ENCODE data around the gene GPR137.

The GPR137 gene

DNA sequence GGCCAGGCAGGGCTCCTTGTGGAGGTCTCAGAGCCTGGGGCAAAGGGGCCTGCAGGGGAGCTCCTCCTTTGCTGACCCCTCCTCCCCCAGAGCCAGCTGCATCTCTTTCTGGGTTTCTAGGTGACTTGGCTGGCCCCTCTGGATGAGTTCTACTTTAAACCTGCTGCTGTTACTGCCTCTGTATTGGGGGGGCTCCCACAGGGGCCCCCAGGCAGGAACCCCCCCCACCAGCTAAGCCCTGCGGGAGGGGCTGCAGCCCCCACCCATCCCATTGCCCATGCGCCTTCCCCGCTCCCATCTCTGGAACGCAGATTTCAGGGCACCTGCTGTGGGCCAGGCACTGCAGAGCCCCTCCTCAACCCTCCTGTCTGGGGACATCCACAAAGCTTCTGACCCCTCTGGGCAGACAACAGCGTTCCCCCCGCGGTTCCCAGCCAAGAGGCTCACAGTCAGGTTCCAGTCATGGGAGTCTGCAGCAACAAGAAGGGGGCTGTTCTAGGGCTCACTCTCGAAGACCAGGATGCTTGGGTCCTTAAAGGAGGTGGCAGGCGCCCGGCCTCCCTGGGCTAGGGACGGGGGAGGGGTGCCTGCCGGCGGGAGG, 35.1 kb upstream of the GPR137 start:
- Histone ChIP-seq H3K36me3 (replicated peaks in 1 of 2; ENCODE audit: control insufficient read depth in 2 of 2, insufficient read depth in 2 of 2, low read length in 2 of 2) (peaks cover 3 to 15% of the 10 kb centered on the region in 2 donors), H3K4me2 (ENCODE audit: insufficient read depth, low read length, poor library complexity, severe bottlenecking) (peak overlapping the region; percentile 95), H2AK5ac (ENCODE audit: low read depth, low read length) (peak overlapping the region; percentile 0), H3K4me1 (ENCODE audit: control insufficient read depth in 2 of 2, insufficient read depth in 1 of 2, low read depth in 1 of 2, low read length in 2 of 2) (peaks cover 21 to 36% of the 10 kb centered on the region in 2 donors), H4K8ac (ENCODE audit: low read depth, low read length) (peak overlapping the region; percentile 49), H2BK5ac (ENCODE audit: low read length) (peak overlapping the region; percentile 83), H3K79me1 (ENCODE audit: low read depth, low read length) (peaks cover 7% of the 10 kb centered on the region), H2BK120ac (ENCODE audit: low read depth, low read length) (peak overlapping the region; percentile 90), H2BK12ac (ENCODE audit: low read length) (peak overlapping the region; percentile 11), H3K23ac (ENCODE audit: low read depth, low read length, poor library complexity) (peak overlapping the region; percentile 86), H3K27ac (replicated peaks; ENCODE audit: low read length) (no peak overlapping the region), H3K4ac (ENCODE audit: low read length) (peak overlapping the region; percentile 56), H2AFZ (ENCODE audit: low read length) (peak overlapping the region; percentile 97), H3K9ac (ENCODE audit: low read depth, low read length, poor library complexity) (peak overlapping the region; percentile 88), H3K14ac (ENCODE audit: low read length) (no peak overlapping the region), H3K4me3 (ENCODE audit: low read length in 2 of 2) (peak overlapping the region; percentile 70 to 71), H3K9me3 (replicated peaks in 1 of 2; ENCODE audit: control insufficient read depth in 2 of 2, insufficient read depth in 1 of 2, low read depth in 1 of 2, low read length in 2 of 2) (no peaks in the 10 kb centered on the region), H3K18ac (ENCODE audit: low read length) (peak overlapping the region; percentile 98), H3K27me3 (ENCODE audit: control insufficient read depth in 3 of 3, insufficient read depth in 3 of 3, low read depth in 1 of 3, low read length in 3 of 3) (no peaks in the 10 kb centered on the region), H2BK15ac (ENCODE audit: low read length) (peak overlapping the region; percentile 98), H4K91ac (ENCODE audit: low read depth, low read length, poor library complexity) (peak overlapping the region; percentile 59)
- WGBS, 2 donors (ENCODE audit: extremely low coverage in 2 of 2, insufficient read length in 2 of 2, insufficient replicate concordance in 1 of 2) = no CpG with 5 or more reads among the region's 13 CpGs
- DNase-seq (ENCODE audit: low spot score) = no peak

DNA sequence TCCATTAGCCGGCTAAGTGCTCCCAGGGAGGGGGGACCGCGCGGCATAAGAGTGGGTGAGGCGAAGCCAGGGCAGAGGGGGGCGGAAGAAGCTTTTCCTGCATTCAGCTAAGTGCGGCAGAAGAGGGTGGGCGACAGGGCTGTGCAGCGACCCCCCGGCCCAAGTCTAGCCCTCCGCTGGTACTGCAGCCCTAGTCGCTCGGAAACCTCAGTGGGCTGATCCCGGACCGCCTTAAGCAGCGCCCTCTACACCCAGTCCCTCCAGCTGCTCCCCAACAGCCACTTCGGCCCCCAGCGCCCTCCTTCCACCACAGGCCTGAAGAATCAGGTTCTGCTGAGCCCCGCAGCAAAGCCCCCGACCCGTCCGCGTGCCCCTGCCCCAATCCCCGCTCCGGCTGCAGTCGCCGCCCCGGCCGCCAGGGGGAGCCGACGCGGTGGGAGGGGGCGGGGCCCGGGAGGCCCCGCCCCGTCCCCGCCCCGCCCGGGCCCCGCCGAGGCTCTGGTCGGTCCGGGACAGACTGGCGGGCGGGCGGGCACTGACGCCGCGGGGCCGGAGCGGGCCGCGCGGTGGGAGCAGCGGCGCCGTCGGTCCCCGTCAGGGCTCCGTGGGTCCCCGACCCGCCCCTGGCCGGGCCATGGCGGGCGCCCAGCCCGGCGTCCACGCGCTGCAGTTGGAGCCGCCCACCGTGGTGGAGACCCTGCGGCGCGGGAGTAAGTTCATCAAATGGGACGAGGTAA, 34.5 kb upstream of the GPR137 start, which contains the start of gene PLCB3:
PLCB3 (plus strand) TSS at position 515 of the 737 bp plus-strand sequence; CDS start at position 635, 120 bp downstream.
- no peak within 1 kb of the TSS for H3K27ac ChIP-seq (replicated peaks; ENCODE audit: low read length)

DNA sequence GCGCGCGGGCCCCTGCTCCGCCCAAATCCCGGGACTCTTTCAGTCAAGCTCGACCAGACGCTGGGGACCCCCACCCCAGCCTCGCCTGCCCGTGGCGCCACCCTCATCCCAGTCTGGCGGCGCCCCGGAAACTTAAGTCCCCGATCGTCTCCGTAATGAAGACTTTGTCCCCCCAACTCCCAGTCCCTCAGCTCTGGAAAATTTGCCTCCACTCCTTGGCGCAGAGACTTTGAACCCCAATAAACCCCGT, 34.0 kb upstream of the GPR137 start:
- H3K4me2 ChIP-seq (ENCODE audit: insufficient read depth, low read length, poor library complexity, severe bottlenecking) = peak overlapping the region; percentile 95
- H3K9ac ChIP-seq (ENCODE audit: low read depth, low read length, poor library complexity) = peak overlapping the region; percentile 84
- no peak overlapping the region for H3K27ac ChIP-seq (replicated peaks; ENCODE audit: low read length)
- no peak overlapping the region for H2BK5ac ChIP-seq (ENCODE audit: low read length)
- H3K9me3 ChIP-seq (replicated peaks in 1 of 2; ENCODE audit: control insufficient read depth in 2 of 2, insufficient read depth in 1 of 2, low read depth in 1 of 2, low read length in 2 of 2) = no peaks in the 10 kb centered on the region
- peaks cover 6 to 27% of the 10 kb centered on the region in 2 donors for H3K36me3 ChIP-seq (replicated peaks in 1 of 2; ENCODE audit: control insufficient read depth in 2 of 2, insufficient read depth in 2 of 2, low read length in 2 of 2)
- peak overlapping the region; percentile 88 for H3K18ac ChIP-seq (ENCODE audit: low read length)
- H2AK5ac ChIP-seq (ENCODE audit: low read depth, low read length) = peak overlapping the region; percentile 91
- peak overlapping the region; percentile 70 to 89 for H3K4me3 ChIP-seq (ENCODE audit: low read length in 2 of 2)
- no peak overlapping the region for H2BK12ac ChIP-seq (ENCODE audit: low read length)
- no peak overlapping the region for H4K8ac ChIP-seq (ENCODE audit: low read depth, low read length)
- WGBS, 2 donors (ENCODE audit: extremely low coverage in 2 of 2, insufficient read length in 2 of 2, insufficient replicate concordance in 1 of 2) = no CpG with 5 or more reads among the region's 18 CpGs
- H3K23ac ChIP-seq (ENCODE audit: low read depth, low read length, poor library complexity) = no peak overlapping the region
- H2BK120ac ChIP-seq (ENCODE audit: low read depth, low read length) = no peak overlapping the region
- no peak overlapping the region for H2BK15ac ChIP-seq (ENCODE audit: low read length)
- H4K91ac ChIP-seq (ENCODE audit: low read depth, low read length, poor library complexity) = no peak overlapping the region
- no peaks in the 10 kb centered on the region for H3K27me3 ChIP-seq (ENCODE audit: control insufficient read depth in 3 of 3, insufficient read depth in 3 of 3, low read depth in 1 of 3, low read length in 3 of 3)
- no peak for DNase-seq (ENCODE audit: low spot score)
- peak overlapping the region; percentile 97 for H2AFZ ChIP-seq (ENCODE audit: low read length)
- H3K14ac ChIP-seq (ENCODE audit: low read length) = no peak overlapping the region
- no peaks in the 10 kb centered on the region for H3K79me1 ChIP-seq (ENCODE audit: low read depth, low read length)
- peaks cover 16 to 35% of the 10 kb centered on the region in 2 donors for H3K4me1 ChIP-seq (ENCODE audit: control insufficient read depth in 2 of 2, insufficient read depth in 1 of 2, low read depth in 1 of 2, low read length in 2 of 2)
- H3K4ac ChIP-seq (ENCODE audit: low read length) = no peak overlapping the region

More for the DNA sequence above, 34.5 kb upstream of the GPR137 start, which contains the start of gene PLCB3:
- WGBS, 2 donors (ENCODE audit: extremely low coverage in 2 of 2, insufficient read length in 2 of 2, insufficient replicate concordance in 1 of 2) = no CpG with 5 or more reads among the region's 75 CpGs
- Histone ChIP-seq H3K79me1 (ENCODE audit: low read depth, low read length) (peaks cover under 1% of the 10 kb centered on the region), H3K4me1 (ENCODE audit: control insufficient read depth in 2 of 2, insufficient read depth in 1 of 2, low read depth in 1 of 2, low read length in 2 of 2) (peaks cover 16 to 35% of the 10 kb centered on the region in 2 donors), H4K8ac (ENCODE audit: low read depth, low read length) (peak within 1 kb of the TSS; percentile 49), H2BK120ac (ENCODE audit: low read depth, low read length) (peak within 1 kb of the TSS; percentile 90), H3K27me3 (ENCODE audit: control insufficient read depth in 3 of 3, insufficient read depth in 3 of 3, low read depth in 1 of 3, low read length in 3 of 3) (no peaks in the 10 kb centered on the region), H3K4me3 (ENCODE audit: low read length in 2 of 2) (peak within 1 kb of the TSS; percentile 70 to 89), H2BK12ac (ENCODE audit: low read length) (peak within 1 kb of the TSS; percentile 11), H3K18ac (ENCODE audit: low read length) (peak within 1 kb of the TSS; percentile 98), H2BK5ac (ENCODE audit: low read length) (peak within 1 kb of the TSS; percentile 83), H3K14ac (ENCODE audit: low read length) (no peak within 1 kb of the TSS), H3K9ac (ENCODE audit: low read depth, low read length, poor library complexity) (peak within 1 kb of the TSS; percentile 88), H3K4ac (ENCODE audit: low read length) (peak within 1 kb of the TSS; percentile 56), H2AFZ (ENCODE audit: low read length) (peak within 1 kb of the TSS; percentile 97), H3K23ac (ENCODE audit: low read depth, low read length, poor library complexity) (peak within 1 kb of the TSS; percentile 86), H3K4me2 (ENCODE audit: insufficient read depth, low read length, poor library complexity, severe bottlenecking) (peak within 1 kb of the TSS; percentile 95), H2AK5ac (ENCODE audit: low read depth, low read length) (peak within 1 kb of the TSS; percentile 91), H2BK15ac (ENCODE audit: low read length) (peak within 1 kb of the TSS; percentile 98), H3K9me3 (replicated peaks in 1 of 2; ENCODE audit: control insufficient read depth in 2 of 2, insufficient read depth in 1 of 2, low read depth in 1 of 2, low read length in 2 of 2) (no peaks in the 10 kb centered on the region), H3K36me3 (replicated peaks in 1 of 2; ENCODE audit: control insufficient read depth in 2 of 2, insufficient read depth in 2 of 2, low read length in 2 of 2) (peaks cover 3 to 22% of the 10 kb centered on the region in 2 donors), H4K91ac (ENCODE audit: low read depth, low read length, poor library complexity) (peak within 1 kb of the TSS; percentile 59)
- DNase-seq (ENCODE audit: low spot score) = peak; percentile 76

Measured in neuronal stem cell (in vitro differentiated cells).